DOHH2 (cell line): ENCODE data around the gene UBQLN4.

Experiments
- EZH2phosphoT487 ChIP-seq: fragments of 200-600 bp; sonication (generic); IDR thresholded peaks from 2 replicates; pipeline ENCODE4 v1.6.1; 2017; ENCODE audit warnings: borderline replicate concordance, mild to moderate bottlenecking, antibody characterized with exemption, low read length, moderate library complexity, mixed read lengths
- TF ChIP-seq, protein P1 (sequence below): fragments of 200-600 bp; sonication (generic); IDR thresholded peaks from one replicate; pipeline ENCODE4 v1.5.1; 2014; ENCODE audit warnings: antibody characterized with exemption, mild to moderate bottlenecking, low read depth, low read length; ENCODE audit not compliant: poor library complexity, severe bottlenecking

DNA sequence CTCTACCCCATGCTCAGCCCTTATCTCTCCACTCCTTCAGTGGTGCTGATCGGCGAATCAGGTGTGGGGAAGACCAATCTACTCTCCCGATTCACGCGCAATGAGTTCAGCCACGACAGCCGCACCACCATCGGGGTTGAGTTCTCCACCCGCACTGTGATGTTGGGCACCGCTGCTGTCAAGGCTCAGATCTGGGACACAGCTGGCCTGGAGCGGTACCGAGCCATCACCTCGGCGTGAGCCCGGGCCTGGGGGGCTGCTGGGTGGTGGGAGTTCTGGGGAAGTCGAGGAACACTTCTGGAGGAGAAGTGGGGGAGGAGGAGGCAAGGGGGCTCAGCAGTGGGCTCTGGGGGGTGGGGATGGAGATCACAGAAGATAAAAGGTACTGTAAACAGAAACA lies 12.3 kb upstream of the UBQLN4 start:
- TF ChIP-seq, protein P1, sequence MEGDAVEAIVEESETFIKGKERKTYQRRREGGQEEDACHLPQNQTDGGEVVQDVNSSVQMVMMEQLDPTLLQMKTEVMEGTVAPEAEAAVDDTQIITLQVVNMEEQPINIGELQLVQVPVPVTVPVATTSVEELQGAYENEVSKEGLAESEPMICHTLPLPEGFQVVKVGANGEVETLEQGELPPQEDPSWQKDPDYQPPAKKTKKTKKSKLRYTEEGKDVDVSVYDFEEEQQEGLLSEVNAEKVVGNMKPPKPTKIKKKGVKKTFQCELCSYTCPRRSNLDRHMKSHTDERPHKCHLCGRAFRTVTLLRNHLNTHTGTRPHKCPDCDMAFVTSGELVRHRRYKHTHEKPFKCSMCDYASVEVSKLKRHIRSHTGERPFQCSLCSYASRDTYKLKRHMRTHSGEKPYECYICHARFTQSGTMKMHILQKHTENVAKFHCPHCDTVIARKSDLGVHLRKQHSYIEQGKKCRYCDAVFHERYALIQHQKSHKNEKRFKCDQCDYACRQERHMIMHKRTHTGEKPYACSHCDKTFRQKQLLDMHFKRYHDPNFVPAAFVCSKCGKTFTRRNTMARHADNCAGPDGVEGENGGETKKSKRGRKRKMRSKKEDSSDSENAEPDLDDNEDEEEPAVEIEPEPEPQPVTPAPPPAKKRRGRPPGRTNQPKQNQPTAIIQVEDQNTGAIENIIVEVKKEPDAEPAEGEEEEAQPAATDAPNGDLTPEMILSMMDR: no peak
- no peak for TF ChIP-seq EZH2phosphoT487
